Glomerular visceral epithelial cell (primary cell): Measurements from ENCODE around the gene LGALS13.

Experiments used
- DNase-seq: peaks from one replicate; pipeline ENCODE4 v3.0.0-alpha.2; 2016; ENCODE audit errors: extremely low spot score

Gene LGALS13, protein sequence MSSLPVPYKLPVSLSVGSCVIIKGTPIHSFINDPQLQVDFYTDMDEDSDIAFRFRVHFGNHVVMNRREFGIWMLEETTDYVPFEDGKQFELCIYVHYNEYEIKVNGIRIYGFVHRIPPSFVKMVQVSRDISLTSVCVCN

DNA sequence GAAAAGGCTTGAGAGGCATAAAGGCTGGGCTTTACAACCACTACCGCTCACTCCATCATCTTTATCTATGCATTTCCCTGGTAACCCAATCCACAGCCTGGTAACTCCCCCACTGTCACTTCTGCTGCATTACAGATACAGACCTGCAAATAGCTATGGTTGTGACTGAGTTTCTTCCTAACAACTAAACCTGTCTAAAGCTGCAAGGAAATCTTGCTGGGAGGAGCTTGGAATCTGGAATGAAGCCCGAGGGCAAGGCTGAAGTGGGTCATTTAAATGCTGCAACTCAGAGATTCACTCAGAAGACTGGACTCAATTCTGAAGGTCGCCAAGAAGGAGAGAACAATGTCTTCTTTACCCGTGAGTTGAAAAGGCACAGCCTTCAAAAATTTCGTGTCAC lies at the start of gene LGALS13:
TSS of gene LGALS13 (plus strand) at position 301 of the 400 bp plus-strand sequence. CDS start at position 346, 45 bp downstream.
- no peak for DNase-seq

DNA sequence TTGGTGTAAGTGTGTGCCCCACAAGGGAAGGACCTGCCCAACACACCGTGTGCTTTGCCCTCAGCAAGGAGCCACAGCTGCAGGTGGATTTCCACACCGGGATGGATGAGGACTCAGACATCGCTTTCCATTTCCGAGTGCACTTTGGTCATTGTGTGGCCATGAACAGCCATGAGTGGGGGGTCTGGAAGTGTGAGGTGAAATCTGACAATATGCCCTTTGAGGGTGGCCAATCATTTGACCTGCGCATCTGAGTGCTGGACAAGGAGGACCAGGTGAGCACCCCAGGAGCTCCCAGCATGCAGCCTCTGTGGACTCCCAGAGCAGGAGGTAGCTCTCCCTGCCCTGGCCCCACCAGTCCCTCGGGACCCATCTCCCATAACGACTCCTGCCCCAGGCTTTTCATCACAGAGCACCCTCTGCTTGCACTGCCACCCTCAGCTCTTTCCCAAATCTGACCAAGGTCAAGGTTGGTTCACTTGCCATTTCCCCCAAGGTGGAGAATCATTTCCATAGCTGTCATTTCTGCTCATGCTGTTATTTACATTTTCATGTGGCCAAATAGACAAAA lies 49.2 kb upstream of the LGALS13 start:
- no peak for DNase-seq

DNA sequence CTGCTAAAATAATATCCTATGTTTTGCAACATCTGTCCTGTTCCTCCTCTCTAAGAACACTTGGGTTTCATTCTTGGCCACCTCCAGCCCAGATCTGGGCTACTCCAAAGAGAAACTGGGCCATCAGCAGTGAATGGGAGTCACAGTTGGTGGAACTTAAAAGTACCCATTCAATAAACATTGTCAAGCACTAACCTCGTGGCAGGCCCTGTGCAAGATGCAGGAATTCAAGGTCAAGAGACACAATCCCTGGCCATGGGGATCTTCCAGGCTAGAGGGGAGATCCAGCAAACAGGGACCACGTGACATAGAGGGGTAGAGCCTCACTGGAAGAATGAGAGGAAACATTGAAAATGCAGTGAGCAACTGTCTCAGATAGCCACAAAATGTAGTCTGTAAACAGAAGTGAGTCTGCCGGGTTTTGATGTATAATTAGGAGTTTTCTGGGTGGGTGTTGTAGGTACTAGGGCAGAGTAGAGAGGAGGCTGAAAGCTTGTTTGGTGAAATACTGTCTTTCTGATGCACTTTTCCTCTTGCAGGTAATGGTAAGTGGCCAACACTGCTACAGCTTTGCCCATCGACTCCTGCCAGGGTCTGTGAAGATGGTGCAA lies 47.5 kb upstream of the LGALS13 start:
- DNase-seq, result no peak

DNA sequence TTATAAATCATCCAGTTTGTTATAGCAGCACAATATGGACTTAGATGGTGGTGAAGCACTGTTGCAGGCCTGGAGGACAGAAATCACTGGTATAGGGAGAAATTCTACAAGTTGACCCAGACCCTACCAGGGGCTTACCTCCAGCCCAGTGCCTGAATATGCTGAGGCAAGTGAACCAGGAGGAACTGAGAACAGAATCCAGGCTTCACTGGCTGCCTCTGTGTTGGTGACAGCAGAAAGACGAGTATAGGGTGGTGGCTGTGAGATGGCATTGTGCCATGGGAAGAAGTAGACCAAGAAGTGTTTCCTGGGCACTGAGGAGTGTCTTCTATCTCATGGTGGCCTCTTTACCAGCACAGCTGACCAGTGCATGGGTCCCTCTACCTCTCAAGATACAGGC lies 46.4 kb upstream of the LGALS13 start:
- DNase-seq, result no peak

DNA sequence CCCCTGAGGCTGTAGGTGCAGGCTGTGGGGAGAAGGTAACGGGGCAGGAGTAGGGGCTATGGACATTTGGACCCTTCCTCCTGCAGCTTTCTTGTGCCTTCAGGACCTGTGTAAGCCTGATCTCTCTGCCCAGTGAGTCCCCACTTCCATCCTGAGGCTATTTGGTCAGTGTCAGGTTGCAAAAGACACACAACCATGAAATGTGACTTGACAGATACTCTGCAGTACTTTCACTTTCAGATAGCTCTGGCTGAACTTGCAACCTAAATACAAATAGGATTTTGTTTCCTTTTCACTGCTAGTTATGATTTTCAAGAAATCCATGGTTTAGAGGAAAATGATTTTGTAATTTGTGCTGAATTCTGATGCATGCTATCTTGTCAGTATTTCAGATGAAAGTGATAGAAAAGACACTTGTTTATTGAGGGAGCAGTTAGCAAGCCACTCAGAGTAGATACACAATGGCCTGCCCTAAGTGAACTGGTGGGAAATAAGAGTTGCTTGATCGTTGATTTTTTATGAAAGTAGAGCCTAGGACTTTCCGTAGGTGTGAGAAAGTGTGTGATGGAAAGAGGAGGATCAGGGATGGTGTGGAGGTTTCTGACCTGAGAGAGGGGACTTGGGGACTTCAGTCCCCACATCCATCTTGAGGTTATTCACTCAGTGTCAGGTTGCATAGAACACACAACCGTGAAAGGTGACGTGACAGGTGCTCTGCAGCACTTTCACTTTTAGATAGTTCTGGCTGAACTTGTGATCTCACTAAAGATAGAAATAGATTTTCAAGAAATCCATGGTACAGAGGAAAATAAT lies 44.3 kb upstream of the LGALS13 start:
- no peak for DNase-seq

DNA sequence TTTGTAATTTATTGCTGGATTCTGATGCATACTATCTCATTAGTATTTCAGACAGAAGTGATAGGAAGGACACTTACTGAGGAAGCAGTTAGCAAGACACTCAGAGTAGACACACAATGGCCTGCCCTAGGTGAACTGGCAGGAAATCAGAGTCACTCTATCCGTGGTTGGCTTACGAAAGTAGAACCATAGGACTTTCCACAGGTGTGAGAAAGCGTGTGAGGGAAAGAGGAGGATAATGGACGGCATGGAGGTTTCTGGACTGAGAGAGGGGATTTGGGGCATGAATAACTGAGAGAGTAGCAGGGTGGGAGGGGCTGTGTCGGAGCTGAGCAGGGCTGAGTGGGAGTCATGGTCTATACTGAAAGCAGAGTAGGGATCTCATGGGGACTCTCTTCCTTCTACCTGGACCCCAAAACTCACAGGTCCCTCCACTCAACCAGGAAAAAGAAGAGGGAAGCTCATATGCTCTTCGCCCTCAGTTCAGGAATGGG lies 43.7 kb upstream of the LGALS13 start:
- no peak for DNase-seq

DNA sequence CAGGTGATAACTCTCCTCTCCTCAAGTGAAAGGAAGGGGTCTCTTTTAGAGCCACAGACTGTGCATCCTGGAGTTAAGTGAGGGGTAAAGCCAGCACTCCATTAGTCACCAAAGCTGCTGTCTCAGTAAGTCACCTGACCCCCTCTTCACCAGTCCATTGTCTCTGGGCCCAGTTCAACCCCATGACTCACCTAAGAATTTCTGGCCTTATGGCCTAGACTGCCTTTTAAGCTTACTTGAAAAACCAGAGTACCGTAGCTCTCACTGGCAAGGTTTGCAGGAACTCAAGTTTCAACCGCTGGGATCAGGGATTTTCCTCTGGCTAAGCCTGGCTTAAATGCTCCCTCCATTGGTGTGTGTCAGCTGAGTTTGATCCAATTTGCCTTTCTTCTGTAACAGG lies 38.9 kb upstream of the LGALS13 start:
- peak; percentile 68 for DNase-seq

DNA sequence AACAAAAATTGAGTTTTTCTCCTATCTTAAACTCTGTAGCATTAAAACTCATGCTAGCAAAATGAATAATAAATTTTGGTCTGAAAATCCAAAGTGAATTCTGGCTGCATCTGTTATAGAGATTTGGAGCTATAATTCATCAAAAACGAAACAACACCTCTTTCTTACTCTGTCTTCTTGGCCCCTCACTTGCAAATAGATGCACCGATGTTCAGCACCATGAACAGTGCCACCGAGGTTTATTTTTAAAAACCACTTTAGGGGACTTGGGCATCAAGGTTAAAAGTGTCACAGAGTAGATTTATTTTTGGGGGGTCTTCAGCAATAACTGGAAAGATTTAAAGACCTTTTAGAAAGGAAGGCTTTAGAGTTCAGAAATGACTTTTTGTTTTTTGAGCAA lies 36.3 kb upstream of the LGALS13 start:
- no peak for DNase-seq

DNA sequence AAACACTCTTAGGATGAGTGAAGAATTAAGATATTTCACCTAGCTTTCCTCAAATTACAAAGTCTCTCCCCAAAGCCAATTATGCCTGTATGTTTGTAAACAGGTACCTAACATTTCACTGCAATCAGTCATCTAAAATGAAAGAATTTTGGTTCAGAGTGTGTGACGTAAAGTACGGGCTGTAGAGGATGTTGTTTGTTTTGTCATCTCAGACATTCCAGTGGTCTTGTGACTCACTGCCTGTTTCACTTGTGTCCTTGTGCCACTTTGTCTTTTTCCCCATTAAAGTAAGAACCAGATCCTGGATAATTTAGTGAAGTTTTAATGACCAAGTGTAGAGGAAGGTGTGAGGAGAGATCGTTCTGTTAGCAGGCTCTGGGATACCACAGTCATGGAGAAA lies 33.7 kb upstream of the LGALS13 start:
- DNase-seq, result peak; percentile 18

DNA sequence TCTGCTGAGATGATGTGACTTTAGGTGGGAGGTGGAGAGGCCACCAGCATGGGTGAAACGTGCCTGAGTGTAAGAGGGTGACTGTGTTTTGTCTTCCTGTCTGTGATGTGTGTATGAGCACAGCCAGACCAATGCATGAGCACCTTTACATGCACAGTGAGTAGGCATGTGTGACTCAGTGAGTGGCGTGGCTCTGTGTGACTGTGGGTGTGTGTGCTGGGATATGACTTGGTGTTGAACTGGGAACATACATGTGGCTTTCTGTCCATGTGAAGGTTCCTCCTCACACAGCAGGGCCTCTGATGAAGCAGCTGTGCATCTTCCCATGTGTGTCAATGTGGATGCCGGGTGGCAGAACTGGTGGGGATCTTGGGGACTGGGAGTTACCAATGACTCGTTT lies 19.9 kb upstream of the LGALS13 start:
- no peak for DNase-seq

DNA sequence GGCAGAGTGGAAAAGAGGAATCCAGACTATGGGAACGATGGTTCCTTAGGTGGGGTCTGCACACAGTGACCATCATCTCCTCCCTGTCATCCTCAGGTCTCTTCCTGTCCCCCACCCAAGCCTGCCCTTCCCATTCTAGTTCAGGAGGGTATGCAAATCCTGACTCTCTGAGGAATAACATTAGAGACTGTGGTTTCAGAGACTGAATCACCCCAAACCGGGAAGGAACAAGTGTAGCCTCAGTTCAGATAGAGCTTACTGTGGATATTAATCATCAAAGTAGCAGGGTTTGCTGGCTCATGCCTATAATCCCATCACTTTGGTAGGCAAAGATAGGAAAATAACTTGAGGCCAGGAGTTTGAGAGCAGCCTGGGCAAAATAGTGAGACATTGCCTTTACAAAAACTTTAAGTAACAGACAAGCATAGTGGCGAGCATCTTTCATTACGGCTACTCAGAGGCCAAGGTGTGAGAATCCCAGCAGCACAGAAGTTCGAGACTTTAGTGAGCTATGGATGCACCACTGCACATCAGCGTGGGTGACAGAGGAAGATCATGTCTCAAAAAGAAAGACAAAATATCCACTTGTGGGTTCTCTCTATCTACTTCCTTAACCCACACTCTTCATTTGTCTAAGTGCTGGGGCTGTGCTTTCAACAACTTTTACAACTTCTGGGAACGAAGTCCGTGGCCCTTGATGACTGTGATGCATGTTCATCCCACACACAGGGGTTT lies 19.3 kb upstream of the LGALS13 start:
- DNase-seq, result no peak

DNA sequence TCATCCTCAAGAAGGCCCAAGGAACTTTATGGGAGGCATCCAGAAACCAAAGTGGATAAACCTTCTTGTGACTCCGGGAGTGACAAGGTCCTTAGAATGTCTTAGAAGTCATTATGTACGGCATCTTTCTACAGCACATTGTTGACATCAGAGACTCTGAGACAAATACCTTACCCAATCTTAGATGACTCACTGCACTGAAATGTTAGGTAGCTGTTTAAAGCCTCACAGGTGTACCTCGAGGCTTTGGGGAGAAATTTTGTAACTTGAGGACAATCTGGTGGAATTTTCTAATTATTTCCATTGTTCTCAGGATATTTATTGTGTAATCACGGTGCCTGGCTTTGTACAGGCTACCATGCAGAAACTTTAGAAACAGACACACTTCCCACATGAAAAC lies 14.8 kb upstream of the LGALS13 start:
- no peak for DNase-seq

DNA sequence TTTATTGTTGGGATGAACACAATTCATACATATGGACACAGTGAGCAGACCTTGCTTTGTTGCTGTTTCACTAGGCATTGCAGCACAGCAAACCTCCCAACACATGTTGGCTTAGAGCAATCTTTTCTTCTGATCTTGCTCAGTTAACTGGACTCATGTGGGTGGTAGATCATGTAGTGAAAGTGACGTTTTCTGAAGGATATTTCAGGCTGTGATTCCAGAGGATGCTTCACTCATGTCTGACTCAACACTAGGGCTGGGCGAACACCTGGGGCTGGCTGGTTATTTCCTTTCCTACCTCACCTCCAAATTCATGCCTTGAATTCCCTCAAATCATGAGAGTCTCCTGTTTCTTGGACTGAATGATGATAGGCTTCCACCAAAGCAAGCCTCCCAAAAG lies 14.3 kb upstream of the LGALS13 start:
- DNase-seq, result no peak

DNA sequence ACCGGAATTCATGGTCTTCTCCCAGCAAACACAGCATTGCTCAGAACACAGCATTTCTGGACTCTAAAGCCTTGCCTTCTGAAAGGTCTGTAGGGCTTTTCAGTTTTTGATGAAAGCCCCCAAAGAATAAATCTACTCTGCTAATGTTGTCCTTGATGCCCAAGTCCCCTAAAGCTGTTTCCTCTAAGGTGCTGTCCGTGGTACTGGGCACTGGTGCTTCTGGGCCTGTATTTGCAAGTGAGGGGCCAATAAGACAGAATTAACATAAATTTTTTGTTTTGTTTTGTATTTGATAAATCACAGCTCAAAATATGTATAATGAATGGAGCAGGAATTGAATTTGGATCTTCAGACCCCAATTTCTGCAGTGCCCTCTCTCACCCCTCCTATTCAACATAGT lies 12.1 kb upstream of the LGALS13 start:
- DNase-seq, result no peak

DNA sequence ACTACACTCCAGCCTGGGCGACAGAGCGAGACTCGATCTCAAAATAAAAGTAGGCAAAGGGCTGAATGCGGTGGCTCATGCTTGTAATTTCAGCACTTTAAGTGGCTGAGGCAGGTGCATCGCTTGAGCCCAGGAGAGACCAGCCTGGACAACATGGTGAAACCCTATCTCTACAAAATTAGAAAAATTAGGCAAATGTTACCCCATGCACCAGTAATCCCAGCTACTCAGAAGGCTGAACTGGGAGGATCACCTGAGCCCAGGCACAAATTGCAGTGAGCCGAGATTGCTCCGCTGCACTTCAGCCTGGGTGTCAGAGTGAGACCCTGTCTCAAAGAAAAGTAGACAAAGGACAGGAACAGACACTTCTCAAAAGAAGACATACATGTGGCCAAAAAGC lies 9.9 kb upstream of the LGALS13 start:
- DNase-seq, result no peak

DNA sequence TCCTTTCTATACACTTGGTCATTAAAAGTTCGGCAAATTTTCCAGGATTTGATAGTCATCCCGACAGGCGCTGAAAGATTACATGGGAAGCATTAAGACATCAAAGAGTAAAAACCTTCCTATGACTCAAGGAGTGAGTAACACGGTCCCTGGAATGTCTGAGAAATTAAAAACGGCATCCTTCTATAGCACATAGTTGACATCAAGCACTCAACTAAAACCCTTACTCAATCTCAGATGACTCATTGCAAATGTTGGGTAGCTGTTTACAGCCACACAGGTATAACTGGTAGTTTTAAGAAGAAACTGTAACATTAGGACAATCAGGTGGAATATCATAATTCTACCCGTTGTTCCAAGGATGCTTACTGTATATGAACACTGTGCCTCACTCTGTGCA lies 6.4 kb upstream of the LGALS13 start:
- no peak for DNase-seq

DNA sequence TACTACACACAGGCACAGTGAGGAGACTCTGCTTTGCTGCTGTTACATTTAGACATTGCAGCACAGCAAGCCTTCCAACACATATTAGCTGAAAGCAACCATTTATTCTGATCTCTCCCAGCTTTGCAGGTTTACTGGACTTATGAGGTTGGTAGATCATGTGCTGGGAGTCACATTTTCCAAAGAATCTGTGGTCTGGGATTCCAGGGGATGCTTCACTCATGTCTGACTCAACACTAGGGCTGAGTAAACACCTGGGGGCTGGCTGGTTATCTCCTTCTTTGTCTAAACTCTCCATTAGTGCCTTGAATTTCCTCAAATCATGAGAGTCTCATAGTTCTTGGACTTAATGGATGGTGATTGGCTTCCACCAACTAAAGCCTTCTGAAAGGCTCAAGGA lies 5.4 kb upstream of the LGALS13 start:
- DNase-seq, result no peak

DNA sequence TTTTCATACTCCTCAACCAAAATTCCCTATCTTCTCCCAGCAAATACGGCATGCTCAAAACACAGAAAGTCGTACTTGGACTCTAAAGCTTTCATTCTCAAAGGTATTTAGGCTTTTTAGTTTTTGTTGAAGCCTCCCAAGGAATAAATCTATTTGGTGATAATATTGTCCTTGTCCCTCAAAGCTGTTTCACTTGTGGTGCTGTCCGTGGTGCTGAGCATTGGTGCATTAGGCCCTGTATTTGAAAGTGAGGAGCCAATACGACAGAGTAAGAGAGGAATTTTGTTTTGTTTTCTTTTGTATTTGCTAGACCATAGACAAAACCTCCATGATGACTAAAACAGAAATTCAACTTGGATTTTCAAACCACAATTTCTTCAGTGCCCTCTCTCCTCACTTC lies 3.2 kb upstream of the LGALS13 start:
- DNase-seq, result peak; percentile 16

DNA sequence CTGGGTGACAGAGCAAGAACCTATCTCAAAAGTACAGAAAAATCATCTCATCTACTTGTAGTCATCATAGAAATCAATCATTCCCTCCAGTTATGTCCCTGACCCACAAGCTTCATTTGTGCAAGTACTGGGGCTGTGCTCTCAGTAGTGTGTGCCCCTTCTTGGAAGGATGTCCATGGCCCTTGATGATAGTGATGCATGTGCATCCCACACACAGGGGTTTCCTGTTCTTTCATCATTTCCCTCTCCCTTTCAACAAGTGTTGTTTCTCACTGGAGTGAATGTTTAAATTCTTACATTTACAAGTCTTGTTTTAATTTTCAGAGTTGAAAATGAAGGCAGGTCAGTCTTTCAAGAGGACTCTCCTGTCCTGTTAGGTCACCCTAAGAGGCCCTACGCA lies 1.5 kb downstream of the LGALS13 start:
- no peak for DNase-seq

DNA sequence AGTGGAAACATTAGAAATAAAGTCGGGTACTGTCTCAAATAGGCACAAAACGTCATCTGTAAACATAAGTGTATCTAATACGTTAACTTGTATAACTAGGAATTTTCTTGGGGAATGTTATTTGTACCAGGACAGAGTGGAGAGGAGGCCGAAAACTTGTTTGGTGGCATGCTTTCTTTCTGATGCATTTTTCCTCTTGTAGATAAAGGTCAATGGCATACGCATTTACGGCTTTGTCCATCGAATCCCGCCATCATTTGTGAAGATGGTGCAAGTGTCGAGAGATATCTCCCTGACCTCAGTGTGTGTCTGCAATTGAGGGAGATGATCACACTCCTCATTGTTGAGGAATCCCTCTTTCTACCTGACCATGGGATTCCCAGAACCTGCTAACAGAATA lies 4.7 kb downstream of the LGALS13 start:
- DNase-seq, result no peak

DNA sequence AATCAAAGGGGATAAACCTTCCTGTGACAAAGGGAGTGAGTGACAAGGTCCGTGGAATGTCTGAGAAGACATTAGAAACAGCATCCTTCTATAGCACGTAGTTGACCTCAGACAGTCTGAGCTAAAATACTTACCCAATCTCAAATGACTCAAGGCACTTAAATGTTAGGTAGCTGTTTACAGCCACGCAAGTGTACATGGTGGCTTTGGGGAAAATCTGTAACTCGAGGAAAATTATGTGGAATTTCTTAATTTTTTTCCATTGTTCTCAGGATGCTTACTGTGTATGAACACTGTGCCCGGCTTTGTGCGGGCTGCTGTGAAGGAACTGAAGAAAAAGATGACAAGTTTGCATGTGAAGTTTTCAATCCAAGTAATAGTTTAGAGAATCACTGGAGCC lies 5.2 kb downstream of the LGALS13 start:
- DNase-seq, result no peak

DNA sequence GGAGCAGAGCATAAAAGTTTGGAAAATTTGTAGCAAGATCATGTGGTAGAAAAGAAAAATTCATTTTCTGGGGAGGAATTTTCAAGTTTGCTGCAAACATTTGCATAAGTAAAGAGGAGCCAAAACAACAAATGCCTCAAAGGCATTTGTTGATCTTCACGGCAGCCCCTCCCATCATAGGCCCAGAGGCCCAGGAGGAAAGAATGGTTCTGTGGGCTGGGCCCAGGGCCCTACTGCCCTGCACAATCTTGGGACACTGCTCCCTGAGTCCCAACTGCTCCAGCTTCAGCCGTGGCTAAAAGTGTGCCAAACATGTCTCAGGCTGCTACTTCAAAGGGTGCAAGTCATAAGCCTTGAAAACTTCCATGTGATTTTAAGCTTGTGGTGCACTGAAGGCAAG lies 11.3 kb downstream of the LGALS13 start:
- no peak for DNase-seq
